GM12891 (cell line): ENCODE measurements around the gene ALX1.

Experiments used
- POLR2A ChIP-seq: IDR thresholded peaks from 2 replicates; pipeline ENCODE4 v1.6.1; 2011; ENCODE audit warnings: low read depth, low read length, control low read depth
- POLR2AphosphoS5 ChIP-seq: IDR thresholded peaks from 2 replicates; pipeline ENCODE4 v1.6.1; 2011; ENCODE audit warnings: low read depth, low read length, control low read depth
- SPI1 ChIP-seq: IDR thresholded peaks from 2 replicates; pipeline ENCODE4 v1.6.1; 2011; ENCODE audit warnings: low read depth, low read length, control low read depth
- TAF1 ChIP-seq: IDR thresholded peaks from 2 replicates; pipeline ENCODE4 v1.6.1; 2011; ENCODE audit warnings: low read depth, low read length, control low read depth

- no peak for TF ChIP-seq POLR2A
- TF ChIP-seq POLR2AphosphoS5 = no peak
- no peak for TF ChIP-seq TAF1
- TF ChIP-seq SPI1 = no peak
Measured at GRCh38 chr12:85257671-85258070, 22.3 kb upstream of the ALX1 start.
